ENCODE measurements around the gene KCNJ14.
"Not testable (repeated sequence)": the region's sequence is repeated elsewhere in the genome, so short reads cannot be mapped to it uniquely, and the experiment has no call there.

The KCNJ14 gene

GRCh38 chr19:48484931-48485612 is 29.7 kb downstream of the KCNJ14 start:
- no peak for TF ChIP-seq CTCF (IDR thresholded peaks at IDR 0.05; ENCODE audit: low read depth, low read length, missing control alignments)

GRCh38 chr19:48486706-48487105 is 31.3 kb downstream of the KCNJ14 start:
- DNase-seq (ENCODE audit: low read depth); H3K4me3 ChIP-seq (ENCODE audit: low read depth, low read length); in situ Hi-C loops (cut with HindIII; ENCODE audit: low sequenced_read_pairs): not testable (repeated sequence)

More at GRCh38 chr19:48484931-48485612, 29.7 kb downstream of the KCNJ14 start:
- DNase-seq (ENCODE audit: low read depth): no peak
- in situ Hi-C loops (cut with HindIII; ENCODE audit: low sequenced_read_pairs): no loop called here
- H3K4me3 ChIP-seq (ENCODE audit: low read depth, low read length): no peak overlapping the region

- no peak for DNase-seq (ENCODE audit: low read depth)
- H3K4me3 ChIP-seq (ENCODE audit: low read depth, low read length): no peak overlapping the region
- no peak for TF ChIP-seq CTCF (IDR thresholded peaks at IDR 0.05; ENCODE audit: low read depth, low read length, missing control alignments)
- in situ Hi-C loops (cut with HindIII; ENCODE audit: low sequenced_read_pairs): no loop called here
These were observed 32.2 kb downstream of the KCNJ14 start for GRCh38 chr19:48487544-48487943.

GRCh38 chr19:48487948-48488347 is 32.6 kb downstream of the KCNJ14 start:
- H3K4me3 ChIP-seq (ENCODE audit: low read depth, low read length): no peak overlapping the region
- no peak for DNase-seq (ENCODE audit: low read depth)
- no peak for TF ChIP-seq CTCF (IDR thresholded peaks at IDR 0.05; ENCODE audit: low read depth, low read length, missing control alignments)
- in situ Hi-C loops (cut with HindIII; ENCODE audit: low sequenced_read_pairs): no loop called here

- DNase-seq (ENCODE audit: low read depth); H3K4me3 ChIP-seq (ENCODE audit: low read depth, low read length); in situ Hi-C loops (cut with HindIII; ENCODE audit: low sequenced_read_pairs): not testable (repeated sequence)
These were observed 33.1 kb downstream of the KCNJ14 start for GRCh38 chr19:48488478-48488877.

GRCh38 chr19:48489608-48490216 is 34.3 kb downstream of the KCNJ14 start:
- TF ChIP-seq CTCF (IDR thresholded peaks at IDR 0.05; ENCODE audit: low read depth, low read length, missing control alignments): peak; percentile 97
- no peak overlapping the region for H3K4me3 ChIP-seq (ENCODE audit: low read depth, low read length)
- in situ Hi-C loops (cut with HindIII; ENCODE audit: low sequenced_read_pairs): no loop called here
- no peak for DNase-seq (ENCODE audit: low read depth)

- in situ Hi-C loops (cut with HindIII; ENCODE audit: low sequenced_read_pairs): no loop called here
- H3K4me3 ChIP-seq (ENCODE audit: low read depth, low read length): no peak overlapping the region
- TF ChIP-seq CTCF (IDR thresholded peaks at IDR 0.05; ENCODE audit: low read depth, low read length, missing control alignments): no peak
- no peak for DNase-seq (ENCODE audit: low read depth)
These were observed 35.8 kb downstream of the KCNJ14 start for GRCh38 chr19:48490981-48491792.
